Dedifferentiated amniotic fluid mesenchymal stem cell (primary cell): Measurements from ENCODE around the gene SHISA5.
A peak's percentile ranks its signal among the peaks of the same experiment; 100 is the strongest.
"Not testable (repeated sequence)": the region's sequence is repeated elsewhere in the genome, so short reads cannot be mapped to it uniquely, and the experiment has no call there.

Source experiments
- DNase-seq: peaks from one replicate; pipeline ENCODE4 v3.0.0-alpha.2; 2016; ENCODE audit errors: extremely low spot score

The SHISA5 gene

GRCh38 chr3:48477959-48478520, 25.9 kb downstream of the SHISA5 start:
- DNase-seq = no peak

DNA sequence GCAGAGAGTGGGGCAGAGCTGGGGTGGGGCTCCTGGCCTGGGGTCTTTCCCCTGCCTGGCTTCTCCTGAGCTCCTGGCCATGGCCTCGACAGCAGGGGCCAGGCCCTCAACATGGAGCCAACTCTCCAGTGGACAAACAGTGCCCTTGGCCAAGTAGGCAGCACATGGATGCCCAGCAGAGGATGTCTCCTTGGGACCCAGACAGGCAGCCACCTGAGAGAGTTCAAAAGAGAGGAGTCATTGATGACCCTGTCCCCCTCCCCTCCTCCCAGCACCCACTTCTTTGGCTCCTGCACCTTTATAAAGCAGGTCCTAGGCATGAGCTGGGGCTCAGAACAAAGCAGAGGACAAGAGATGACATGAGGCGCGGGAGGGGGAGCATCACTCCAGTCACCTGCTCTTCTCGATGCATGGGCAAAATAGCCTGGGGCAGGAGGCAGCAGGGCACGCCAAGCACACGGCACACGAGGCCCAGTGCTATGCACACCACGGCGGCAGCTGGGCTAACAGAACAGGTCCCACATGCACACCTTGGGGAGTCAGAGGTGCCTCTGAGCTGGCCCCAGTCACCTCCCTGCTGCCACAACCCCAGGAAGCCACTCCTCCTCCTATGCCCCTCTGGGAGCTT, 27.4 kb downstream of the SHISA5 start:
- no peak for DNase-seq

GRCh38 chr3:48475188-48475587, 28.8 kb downstream of the SHISA5 start:
- no peak for DNase-seq

- no peak for DNase-seq
These were observed 29.4 kb downstream of the SHISA5 start for GRCh38 chr3:48474619-48475018.

GRCh38 chr3:48474031-48474430, 29.9 kb downstream of the SHISA5 start:
- DNase-seq = not testable (repeated sequence)

DNA sequence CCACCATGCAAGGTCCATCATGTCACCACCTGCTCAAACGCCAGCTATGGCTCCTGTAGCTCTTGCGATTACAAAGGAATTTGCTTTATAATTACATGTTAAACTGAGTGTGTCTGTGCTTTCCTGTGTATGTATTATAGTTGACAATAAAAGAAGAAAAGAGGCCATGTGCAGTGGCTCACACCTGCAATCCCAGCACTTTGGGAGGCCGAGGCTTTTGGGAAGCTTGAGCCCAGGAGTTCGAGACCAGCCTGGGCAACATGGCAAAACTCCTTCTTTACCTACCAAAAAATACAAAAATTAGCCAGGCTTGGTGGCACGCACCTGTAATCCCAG, 30.4 kb downstream of the SHISA5 start:
- no peak for DNase-seq

DNA sequence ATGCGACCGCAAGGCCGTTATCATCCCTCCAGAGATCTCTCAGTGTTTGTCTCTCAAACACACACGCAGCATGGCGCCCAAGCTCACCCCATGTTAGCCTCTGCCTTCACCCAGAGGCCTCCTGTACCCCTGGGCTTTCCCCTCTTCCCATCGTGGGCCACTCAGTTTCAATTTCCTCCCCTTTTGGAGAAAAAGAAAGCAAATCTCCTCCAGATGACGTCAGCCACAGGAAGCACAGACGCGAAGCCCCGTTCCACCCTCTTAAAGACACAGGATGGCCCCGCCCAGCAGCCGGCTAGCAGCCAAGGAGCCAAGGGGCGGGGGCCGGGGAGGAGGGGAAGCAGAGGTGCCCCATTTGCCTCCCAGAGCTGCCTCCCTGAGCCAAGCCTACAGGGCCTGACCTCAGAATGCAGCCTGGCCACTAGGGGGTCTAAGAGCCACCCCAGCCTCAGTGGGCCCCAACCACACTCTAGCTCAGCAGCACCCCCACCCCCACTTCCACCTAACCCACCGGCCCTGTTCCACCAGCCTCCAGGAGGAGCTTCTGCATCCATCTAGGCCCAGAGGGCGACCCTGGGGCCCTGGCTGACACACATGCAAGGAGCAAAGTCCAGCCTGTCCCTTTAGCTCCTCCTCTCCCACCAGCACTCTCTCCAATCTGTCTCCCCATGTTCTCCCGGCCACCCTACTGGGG, 30.9 kb downstream of the SHISA5 start:
- peak; percentile 94 for DNase-seq

- DNase-seq = no peak
These were observed 31.4 kb downstream of the SHISA5 start for GRCh38 chr3:48472673-48472922.

DNA sequence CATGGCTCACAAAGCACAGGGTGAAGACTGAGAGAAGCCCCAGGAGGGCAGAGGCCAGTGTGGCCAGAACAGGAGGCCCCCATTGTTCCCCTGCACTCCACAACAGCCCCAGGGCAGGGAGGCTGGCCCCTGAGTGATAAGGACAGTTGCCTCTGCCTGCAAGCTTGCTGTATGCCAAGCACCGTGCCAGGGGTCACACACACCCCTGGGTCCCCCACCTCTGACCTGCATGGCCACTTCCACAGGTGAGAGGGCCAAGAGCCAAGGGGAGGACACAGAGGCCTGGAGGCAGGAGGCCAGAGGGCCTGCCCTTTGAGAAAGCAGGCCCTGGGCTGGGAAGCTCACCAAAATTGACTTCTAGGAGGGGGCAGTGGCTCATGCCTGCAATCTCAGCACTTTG, 33.7 kb downstream of the SHISA5 start:
- DNase-seq = no peak

GRCh38 chr3:48469046-48469915, 34.7 kb downstream of the SHISA5 start:
- DNase-seq = no peak

GRCh38 chr3:48468329-48468731, 35.6 kb downstream of the SHISA5 start:
- DNase-seq = no peak

DNA sequence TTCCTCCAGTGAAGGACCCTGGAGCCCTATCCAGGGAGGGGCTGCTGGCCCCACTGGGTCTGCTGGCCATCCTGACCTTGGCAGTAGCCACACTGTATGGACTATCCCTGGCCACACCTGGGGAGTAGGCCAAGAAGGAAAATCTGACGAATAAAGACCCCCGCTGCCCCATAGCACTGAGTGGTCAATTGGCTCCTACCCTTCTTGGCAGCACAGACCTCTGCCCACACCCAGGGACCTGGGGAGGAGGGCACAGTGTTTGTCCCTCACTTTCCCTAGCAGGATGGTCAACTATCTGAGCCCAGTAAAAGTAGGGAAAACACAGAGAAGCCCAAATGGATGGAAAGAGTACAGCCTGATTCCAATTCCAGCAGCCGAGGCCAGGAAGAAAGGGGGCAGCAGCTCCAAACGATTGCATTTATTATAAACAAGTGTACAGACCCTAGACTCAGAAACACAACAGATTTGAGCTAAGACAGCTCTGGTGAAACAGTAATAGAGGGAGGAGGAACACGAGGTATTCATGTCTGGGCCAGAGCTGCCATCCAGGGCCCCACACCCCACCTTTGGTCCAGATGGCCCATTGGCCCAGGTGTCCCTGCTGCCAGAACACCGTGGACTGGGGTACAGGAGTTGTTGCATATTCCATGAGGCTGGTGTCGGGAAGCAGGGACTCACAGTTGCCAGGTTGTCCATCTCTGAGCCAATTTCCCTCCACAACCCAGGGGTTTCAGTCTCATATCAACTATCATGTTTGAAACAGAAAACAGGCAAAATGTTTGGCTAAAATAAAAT, 36.3 kb downstream of the SHISA5 start:
- no peak for DNase-seq

- no peak for DNase-seq
These were observed 36.9 kb downstream of the SHISA5 start for GRCh38 chr3:48467110-48467454.

DNA sequence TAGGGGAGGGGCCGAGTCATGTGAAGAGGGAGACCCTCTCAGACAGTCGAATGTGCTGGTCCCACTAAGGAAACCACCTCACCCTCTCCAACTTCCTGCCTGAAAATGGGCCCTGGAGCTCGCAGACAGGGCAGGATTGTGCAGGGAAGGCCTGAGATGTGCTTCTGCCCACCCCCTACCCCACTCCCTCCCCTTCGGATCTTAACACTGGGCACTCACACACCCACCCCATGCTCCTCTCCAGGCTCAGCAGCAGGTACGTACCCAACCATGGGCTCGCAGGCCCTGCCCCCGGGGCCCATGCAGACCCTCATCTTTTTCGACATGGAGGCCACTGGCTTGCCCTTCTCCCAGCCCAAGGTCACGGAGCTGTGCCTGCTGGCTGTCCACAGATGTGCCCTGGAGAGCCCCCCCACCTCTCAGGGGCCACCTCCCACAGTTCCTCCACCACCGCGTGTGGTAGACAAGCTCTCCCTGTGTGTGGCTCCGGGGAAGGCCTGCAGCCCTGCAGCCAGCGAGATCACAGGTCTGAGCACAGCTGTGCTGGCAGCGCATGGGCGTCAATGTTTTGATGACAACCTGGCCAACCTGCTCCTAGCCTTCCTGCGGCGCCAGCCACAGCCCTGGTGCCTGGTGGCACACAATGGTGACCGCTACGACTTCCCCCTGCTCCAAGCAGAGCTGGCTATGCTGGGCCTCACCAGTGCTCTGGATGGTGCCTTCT, 37.4 kb downstream of the SHISA5 start:
- DNase-seq = no peak

DNA sequence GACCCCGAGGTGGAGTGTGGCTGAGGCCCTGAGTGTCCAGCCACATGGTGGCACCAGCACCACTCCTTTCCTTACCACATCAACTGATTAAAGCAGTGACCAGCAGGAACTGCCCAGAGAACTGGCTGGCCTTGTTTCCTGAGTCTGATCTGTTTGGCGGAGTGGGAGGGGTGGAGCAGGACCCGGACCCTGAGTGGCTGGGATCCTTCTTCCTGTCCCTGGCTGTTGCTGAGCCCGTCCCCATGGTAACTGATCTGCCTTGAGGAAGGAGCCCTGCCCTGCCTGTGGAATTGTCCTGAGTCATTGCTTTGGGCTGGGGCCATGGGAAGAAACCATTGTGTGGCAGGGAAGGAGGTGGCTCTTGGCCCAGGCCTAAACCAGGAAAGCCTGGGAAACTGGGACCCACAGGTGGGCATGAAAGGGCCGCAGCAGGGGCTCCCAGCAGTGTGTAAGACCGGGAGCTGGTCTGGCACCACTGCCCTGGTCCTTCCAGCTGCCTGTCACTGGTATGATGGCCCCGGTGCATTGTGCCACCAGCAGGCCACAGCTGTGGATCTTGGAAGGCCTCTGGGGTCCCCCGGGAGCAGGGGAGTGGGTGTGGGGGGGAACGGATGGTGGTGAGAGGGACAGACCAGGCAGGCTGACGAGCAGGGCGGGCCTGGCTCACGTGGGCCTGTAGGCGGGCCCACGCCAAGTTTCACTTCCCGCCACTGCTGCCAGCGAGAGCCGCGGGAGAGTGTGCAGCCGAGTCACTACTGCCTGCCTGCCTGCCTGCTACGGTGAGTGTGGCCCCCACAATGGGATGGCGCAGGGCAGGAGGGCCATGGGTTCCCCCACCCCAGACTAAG, 38.2 kb downstream of the SHISA5 start:
- DNase-seq = peak; percentile 100

- DNase-seq = no peak
These were observed 38.8 kb downstream of the SHISA5 start for GRCh38 chr3:48465237-48465530.

GRCh38 chr3:48464713-48465221, 39.2 kb downstream of the SHISA5 start:
- no peak for DNase-seq

GRCh38 chr3:48463703-48464102, 40.3 kb downstream of the SHISA5 start:
- DNase-seq = no peak

DNA sequence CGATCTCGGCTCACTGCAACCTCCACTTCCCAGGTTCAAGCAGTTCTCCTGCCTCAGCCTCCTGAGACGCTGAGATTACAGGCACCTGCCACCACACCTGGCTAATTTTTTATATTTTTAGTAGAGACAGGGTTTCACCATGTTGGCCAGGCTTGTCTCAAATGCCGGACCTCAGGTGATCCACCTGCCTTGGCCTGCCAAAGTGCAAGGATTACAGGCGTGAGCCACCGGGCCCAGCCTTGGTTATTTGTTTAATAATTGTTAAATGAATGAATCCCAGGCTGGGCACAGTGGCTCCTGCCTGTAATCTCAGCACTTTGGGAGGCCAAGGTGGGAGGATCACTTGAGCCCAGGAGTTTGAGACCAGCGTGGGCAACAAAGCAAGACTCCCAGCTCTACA, 42.2 kb downstream of the SHISA5 start:
- DNase-seq = not testable (repeated sequence)

GRCh38 chr3:48460517-48460902, 43.5 kb downstream of the SHISA5 start:
- no peak for DNase-seq
